ENCODE data around the gene TBC1D5.

DNA sequence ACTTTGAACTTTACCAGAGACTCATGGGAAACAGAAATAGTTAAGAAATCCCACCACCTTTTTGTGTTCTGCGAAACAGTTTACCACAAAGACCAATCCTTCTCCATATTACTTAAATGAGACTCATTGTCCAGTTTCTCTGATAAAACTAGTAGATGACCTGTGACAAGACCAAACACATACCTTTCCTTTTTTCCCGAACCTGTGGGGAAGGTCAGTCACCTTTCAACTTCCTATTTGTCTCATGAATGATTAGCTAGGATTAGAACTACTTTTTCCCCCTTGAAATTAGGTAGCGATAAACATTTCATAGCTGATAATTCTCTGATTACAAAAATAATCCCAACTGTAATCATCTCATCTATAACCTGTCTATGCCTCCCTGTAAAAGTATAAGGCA is 2.3 kb upstream of the TBC1D5 start:
- TF ChIP-seq, protein P1, sequence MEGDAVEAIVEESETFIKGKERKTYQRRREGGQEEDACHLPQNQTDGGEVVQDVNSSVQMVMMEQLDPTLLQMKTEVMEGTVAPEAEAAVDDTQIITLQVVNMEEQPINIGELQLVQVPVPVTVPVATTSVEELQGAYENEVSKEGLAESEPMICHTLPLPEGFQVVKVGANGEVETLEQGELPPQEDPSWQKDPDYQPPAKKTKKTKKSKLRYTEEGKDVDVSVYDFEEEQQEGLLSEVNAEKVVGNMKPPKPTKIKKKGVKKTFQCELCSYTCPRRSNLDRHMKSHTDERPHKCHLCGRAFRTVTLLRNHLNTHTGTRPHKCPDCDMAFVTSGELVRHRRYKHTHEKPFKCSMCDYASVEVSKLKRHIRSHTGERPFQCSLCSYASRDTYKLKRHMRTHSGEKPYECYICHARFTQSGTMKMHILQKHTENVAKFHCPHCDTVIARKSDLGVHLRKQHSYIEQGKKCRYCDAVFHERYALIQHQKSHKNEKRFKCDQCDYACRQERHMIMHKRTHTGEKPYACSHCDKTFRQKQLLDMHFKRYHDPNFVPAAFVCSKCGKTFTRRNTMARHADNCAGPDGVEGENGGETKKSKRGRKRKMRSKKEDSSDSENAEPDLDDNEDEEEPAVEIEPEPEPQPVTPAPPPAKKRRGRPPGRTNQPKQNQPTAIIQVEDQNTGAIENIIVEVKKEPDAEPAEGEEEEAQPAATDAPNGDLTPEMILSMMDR (IDR thresholded peaks at IDR 0.05), result no peak
- no peak for TF ChIP-seq POLR2A (IDR thresholded peaks at IDR 0.05)
- no peak for TF ChIP-seq POLR2AphosphoS5 (IDR thresholded peaks at IDR 0.05; ENCODE audit: insufficient read depth in 1 of 2, low read depth in 1 of 2)

Data from vagina (tissue), 2 donors.